MM.1S (cell line): Measurements from ENCODE around the gene PLA2G4E.

Experiments used
- DNase-seq: peaks from one replicate; pipeline ENCODE4 v3.0.0-alpha.2; 2015
- H2AFZ ChIP-seq: fragments of 300-600 bp; sonication (generic); 2 replicates; pipeline ENCODE4 v1.6.0; 2016; ENCODE audit warnings: antibody characterized with exemption, low read length
- H3F3A ChIP-seq: fragments of 300-600 bp; sonication (generic); 2 replicates; pipeline ENCODE4 v1.6.1; 2016; ENCODE audit warnings: mild to moderate bottlenecking, antibody characterized with exemption, low read length, moderate library complexity, mixed read lengths; ENCODE audit not compliant: insufficient read depth
- H3K27ac ChIP-seq: fragments of 300-600 bp; sonication (generic); 2 replicates; pipeline ENCODE4 v1.5.1; 2016; ENCODE audit warnings: mild to moderate bottlenecking, low read length
- H3K27me3 ChIP-seq: fragments of 300-600 bp; sonication (generic); replicated peaks from 2 replicates; pipeline ENCODE4 v1.6.0; 2016; ENCODE audit warnings: low read length; ENCODE audit not compliant: insufficient read depth
- H3K36me3 ChIP-seq: fragments of 300-600 bp; sonication (generic); replicated peaks from 2 replicates; pipeline ENCODE4 v1.6.1; 2016; ENCODE audit warnings: mild to moderate bottlenecking, low read length, mixed read lengths; ENCODE audit not compliant: insufficient read depth
- H3K4me1 ChIP-seq: fragments of 300-600 bp; sonication (generic); 2 replicates; pipeline ENCODE4 v1.6.1; 2016; ENCODE audit warnings: low read length, mixed read lengths
- H3K4me2 ChIP-seq: fragments of 300-600 bp; sonication (generic); 2 replicates; pipeline ENCODE4 v1.6.0; 2016; ENCODE audit warnings: low read depth, low read length
- H3K4me3 ChIP-seq: fragments of 300-600 bp; sonication (generic); 2 replicates; pipeline ENCODE4 v1.5.1; 2016; ENCODE audit warnings: low read length, mixed read lengths
- H3K79me2 ChIP-seq: fragments of 300-600 bp; sonication (generic); 2 replicates; pipeline ENCODE4 v1.6.1; 2016; ENCODE audit warnings: mixed run types, low read length, mixed read lengths
- H3K9ac ChIP-seq: fragments of 300-600 bp; sonication (generic); 2 replicates; pipeline ENCODE4 v1.6.1; 2016; ENCODE audit warnings: low read length, mixed read lengths
- H3K9me2 ChIP-seq: fragments of 300-600 bp; sonication (generic); replicated peaks from 2 replicates; pipeline ENCODE4 v1.6.1; 2016; ENCODE audit warnings: mild to moderate bottlenecking, low read length, mixed read lengths; ENCODE audit not compliant: insufficient read depth
- H3K9me3 ChIP-seq: fragments of 300-600 bp; sonication (generic); replicated peaks from 2 replicates; pipeline ENCODE4 v1.6.1; 2016; ENCODE audit warnings: mild to moderate bottlenecking, low read length, mixed read lengths; ENCODE audit not compliant: insufficient read depth
- H4K20me1 ChIP-seq: fragments of 300-600 bp; sonication (generic); 2 replicates; pipeline ENCODE4 v1.6.1; 2016; ENCODE audit warnings: mild to moderate bottlenecking, low read length, moderate library complexity, mixed read lengths; ENCODE audit not compliant: insufficient read depth
- EZH2 ChIP-seq: fragments of 300-600 bp; sonication (generic); optimal IDR thresholded peaks from 2 replicates; pipeline ENCODE3; 2017; ENCODE audit warnings: low read depth, mild to moderate bottlenecking, antibody characterized with exemption, low read length, mixed read lengths
- EZH2phosphoT487 ChIP-seq: fragments of 300-600 bp; sonication (generic); IDR thresholded peaks from 2 replicates; pipeline ENCODE4 v1.6.1; 2018; ENCODE audit warnings: antibody characterized with exemption, low read length
- TF ChIP-seq, protein P1 (sequence below): fragments of 300-600 bp; sonication (generic); IDR thresholded peaks from 2 replicates; pipeline ENCODE4 v1.5.1; 2016; ENCODE audit warnings: antibody characterized with exemption, low read length, mixed read lengths

PLA2G4E gene

DNA sequence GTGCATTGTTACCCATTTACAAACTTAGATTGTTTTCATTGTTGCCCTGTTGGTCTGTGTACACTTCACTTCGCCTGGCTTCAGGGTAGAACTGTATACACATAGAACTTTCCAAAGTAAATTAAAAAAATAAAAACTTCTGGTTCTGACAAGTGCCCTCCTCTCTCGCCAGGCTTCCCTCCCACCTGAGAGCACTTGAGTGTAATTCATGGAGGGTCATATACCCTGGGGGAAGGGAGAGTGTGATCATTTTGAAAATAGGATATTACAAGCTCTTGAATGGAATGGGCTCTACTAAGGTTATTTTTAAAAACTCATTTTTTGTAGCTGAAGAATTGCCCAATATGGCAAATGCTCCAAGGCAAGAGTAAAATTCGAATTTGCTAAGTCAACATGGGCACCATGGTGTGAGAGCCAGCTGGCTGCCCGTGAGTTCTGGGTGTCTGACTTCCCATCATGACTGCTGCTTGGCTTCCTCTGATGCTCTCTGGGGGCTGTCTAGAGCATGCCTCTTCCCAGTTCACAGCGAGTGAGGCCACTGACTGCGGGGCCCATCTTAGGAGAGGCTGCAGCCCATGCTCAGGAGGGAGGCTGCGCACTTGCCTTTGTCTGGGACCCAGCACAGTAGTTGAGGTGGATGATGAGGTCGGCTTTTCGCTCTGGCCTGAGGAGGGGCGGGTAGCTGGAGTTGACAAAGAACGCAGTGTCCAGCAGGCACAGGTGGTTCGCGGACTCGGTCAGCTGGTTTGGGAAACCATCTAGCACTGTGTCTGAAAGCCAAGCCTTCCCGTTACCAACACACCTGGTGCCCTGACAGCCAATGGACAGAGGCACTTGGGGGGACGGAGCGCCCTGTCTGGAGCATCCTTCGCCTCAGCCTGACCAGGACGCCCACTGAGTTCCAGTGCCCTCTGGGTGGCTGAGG is 35.3 kb downstream of the PLA2G4E start:
- Histone ChIP-seq H2AFZ (no peak overlapping the region), H3K4me3 (no peak overlapping the region), H3K9me2 (no peaks in the 10 kb centered on the region), H3K79me2 (no peaks in the 10 kb centered on the region), H3K4me1 (no peaks in the 10 kb centered on the region), H3K27ac (no peak overlapping the region), H3K9me3 (no peaks in the 10 kb centered on the region), H3F3A (no peaks in the 10 kb centered on the region), H4K20me1 (no peaks in the 10 kb centered on the region), H3K9ac (no peak overlapping the region), H3K36me3 (no peaks in the 10 kb centered on the region), H3K27me3 (no peaks in the 10 kb centered on the region), H3K4me2 (no peak overlapping the region)
- DNase-seq: no peak
- TF ChIP-seq EZH2phosphoT487: no peak
- no peak for TF ChIP-seq EZH2
- TF ChIP-seq, protein P1, sequence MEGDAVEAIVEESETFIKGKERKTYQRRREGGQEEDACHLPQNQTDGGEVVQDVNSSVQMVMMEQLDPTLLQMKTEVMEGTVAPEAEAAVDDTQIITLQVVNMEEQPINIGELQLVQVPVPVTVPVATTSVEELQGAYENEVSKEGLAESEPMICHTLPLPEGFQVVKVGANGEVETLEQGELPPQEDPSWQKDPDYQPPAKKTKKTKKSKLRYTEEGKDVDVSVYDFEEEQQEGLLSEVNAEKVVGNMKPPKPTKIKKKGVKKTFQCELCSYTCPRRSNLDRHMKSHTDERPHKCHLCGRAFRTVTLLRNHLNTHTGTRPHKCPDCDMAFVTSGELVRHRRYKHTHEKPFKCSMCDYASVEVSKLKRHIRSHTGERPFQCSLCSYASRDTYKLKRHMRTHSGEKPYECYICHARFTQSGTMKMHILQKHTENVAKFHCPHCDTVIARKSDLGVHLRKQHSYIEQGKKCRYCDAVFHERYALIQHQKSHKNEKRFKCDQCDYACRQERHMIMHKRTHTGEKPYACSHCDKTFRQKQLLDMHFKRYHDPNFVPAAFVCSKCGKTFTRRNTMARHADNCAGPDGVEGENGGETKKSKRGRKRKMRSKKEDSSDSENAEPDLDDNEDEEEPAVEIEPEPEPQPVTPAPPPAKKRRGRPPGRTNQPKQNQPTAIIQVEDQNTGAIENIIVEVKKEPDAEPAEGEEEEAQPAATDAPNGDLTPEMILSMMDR: no peak

- Histone ChIP-seq H3K4me2 (no peak overlapping the region), H2AFZ (no peak overlapping the region), H3K79me2 (no peaks in the 10 kb centered on the region), H3K36me3 (no peaks in the 10 kb centered on the region), H3K4me1 (no peaks in the 10 kb centered on the region), H3K9me2 (no peaks in the 10 kb centered on the region), H4K20me1 (no peaks in the 10 kb centered on the region), H3F3A (no peaks in the 10 kb centered on the region), H3K4me3 (no peak overlapping the region), H3K9ac (no peak overlapping the region), H3K9me3 (no peaks in the 10 kb centered on the region), H3K27ac (no peak overlapping the region), H3K27me3 (no peaks in the 10 kb centered on the region)
- TF ChIP-seq EZH2phosphoT487: no peak
- no peak for TF ChIP-seq EZH2
- TF ChIP-seq, protein P1: no peak
- DNase-seq: no peak
Observed at GRCh38 chr15:41984622-41985021, 36.2 kb downstream of the PLA2G4E start.

GRCh38 chr15:41983621-41984571 is 36.9 kb downstream of the PLA2G4E start:
- no peak overlapping the region for H3K4me2 ChIP-seq
- no peaks in the 10 kb centered on the region for H4K20me1 ChIP-seq
- no peaks in the 10 kb centered on the region for H3K9me3 ChIP-seq
- H3K9ac ChIP-seq: no peak overlapping the region
- H3F3A ChIP-seq: no peaks in the 10 kb centered on the region
- no peak overlapping the region for H3K27ac ChIP-seq
- H3K79me2 ChIP-seq: no peaks in the 10 kb centered on the region
- DNase-seq: no peak
- no peaks in the 10 kb centered on the region for H3K4me1 ChIP-seq
- H2AFZ ChIP-seq: no peak overlapping the region
- TF ChIP-seq, protein P1: no peak
- TF ChIP-seq EZH2: no peak
- TF ChIP-seq EZH2phosphoT487: no peak
- no peaks in the 10 kb centered on the region for H3K27me3 ChIP-seq
- H3K9me2 ChIP-seq: no peaks in the 10 kb centered on the region
- H3K4me3 ChIP-seq: no peak overlapping the region
- H3K36me3 ChIP-seq: no peaks in the 10 kb centered on the region
